RKO (cell line): ENCODE results near the gene NR4A2.

Experiments
- DNase-seq: peaks from one replicate; pipeline ENCODE4 v3.0.0-alpha.2; 2016; ENCODE audit warnings: low spot score

NR4A2 gene

GRCh38 chr2:156340377-156340776 is 7.9 kb upstream of the NR4A2 start:
- peak; percentile 55 for DNase-seq

GRCh38 chr2:156339865-156340264 is 7.3 kb upstream of the NR4A2 start:
- no peak for DNase-seq

GRCh38 chr2:156339110-156339847 is 6.8 kb upstream of the NR4A2 start:
- DNase-seq, result peak; percentile 19

- no peak for DNase-seq
Measured at GRCh38 chr2:156338578-156338977, 6.1 kb upstream of the NR4A2 start.

- DNase-seq, result peak; percentile 93
Measured at GRCh38 chr2:156334496-156335478, 2.3 kb upstream of the NR4A2 start.

GRCh38 chr2:156333951-156334495 is 1.5 kb upstream of the NR4A2 start:
- DNase-seq, result peak; percentile 57

GRCh38 chr2:156333274-156333950 is 891 bp upstream of the NR4A2 start:
- no peak for DNase-seq

- DNase-seq, result no peak
Measured at GRCh38 chr2:156332284-156332533, 312 bp downstream of the NR4A2 start.

GRCh38 chr2:156331572-156332283 is 793 bp downstream of the NR4A2 start:
- DNase-seq, result peak; percentile 80

GRCh38 chr2:156329927-156330726 is 2.4 kb downstream of the NR4A2 start:
- no peak for DNase-seq

GRCh38 chr2:156329031-156329926 is 3.2 kb downstream of the NR4A2 start:
- DNase-seq, result no peak

GRCh38 chr2:156327835-156328695 is 4.5 kb downstream of the NR4A2 start:
- DNase-seq, result no peak

GRCh38 chr2:156326526-156327095 is 5.9 kb downstream of the NR4A2 start:
- no peak for DNase-seq

GRCh38 chr2:156325688-156326525 is 6.6 kb downstream of the NR4A2 start:
- no peak for DNase-seq

- no peak for DNase-seq
Measured at GRCh38 chr2:156323754-156324153, 8.8 kb downstream of the NR4A2 start.

- no peak for DNase-seq
Measured at GRCh38 chr2:156322686-156323231, 9.8 kb downstream of the NR4A2 start.

GRCh38 chr2:156322051-156322685 is 10.4 kb downstream of the NR4A2 start:
- no peak for DNase-seq
